Measurements from ENCODE around the gene REPS1. TPM values are rescaled to one million over a fixed set of nuclear protein-coding genes. Genes with fewer than 3 reads are reported as not detected.

The REPS1 gene
- total and polyA plus RNA-seq, 2 experiments from 2014 or later = 30.0 to 43.1 TPM

DNA sequence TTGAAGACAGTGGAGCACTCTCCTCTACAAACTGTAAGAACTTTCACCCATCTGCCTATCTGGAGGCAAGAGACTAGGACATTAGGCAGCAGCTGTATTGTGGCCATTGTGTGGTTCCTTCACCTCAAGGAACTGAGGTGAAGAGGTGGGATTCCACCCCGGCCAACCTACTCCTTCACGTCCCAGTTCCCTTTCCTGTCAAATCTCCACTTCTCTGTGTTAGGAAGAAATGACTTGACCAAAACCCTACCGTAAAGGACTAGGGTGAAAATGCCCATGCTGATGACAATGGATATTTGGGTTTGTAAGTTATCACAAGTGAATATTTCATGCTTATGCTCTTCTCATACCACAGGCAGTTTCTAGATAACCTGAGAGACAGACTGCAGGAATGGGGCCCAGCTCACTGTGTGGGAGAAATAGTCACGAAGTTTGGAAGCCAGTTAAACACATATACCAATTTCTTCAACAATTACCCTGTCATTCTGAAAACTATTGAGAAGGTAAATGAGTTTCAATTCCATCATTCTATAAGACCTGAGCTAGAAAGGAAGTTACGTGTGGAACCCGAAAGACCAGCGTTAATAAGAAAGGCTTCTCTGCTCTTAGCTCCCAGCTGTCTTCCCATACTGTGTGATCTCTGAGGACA, 105.6 kb downstream of the REPS1 start:
- H2AFZ ChIP-seq = no peak overlapping the region
- H4K20me1 ChIP-seq (ENCODE audit: insufficient read depth, poor library complexity, severe bottlenecking) = no peaks in the 10 kb centered on the region
- H3K27ac ChIP-seq = peak overlapping the region; percentile 46
- no peaks in the 10 kb centered on the region for H3K9me2 ChIP-seq (replicated peaks; ENCODE audit: insufficient read depth)
- no peaks in the 10 kb centered on the region for H3K36me3 ChIP-seq (replicated peaks; ENCODE audit: insufficient read depth, low read depth)
- no peak for DNase-seq (ENCODE audit: low spot score)
- no peak overlapping the region for H3K4me2 ChIP-seq
- H3K4me1 ChIP-seq (ENCODE audit: insufficient read depth) = no peaks in the 10 kb centered on the region
- WGBS (ENCODE audit: low lambda C conversion rate, missing lambda C conversion rate) = 90% methylated on average over 7 of the region's 7 CpGs
- H3K4me3 ChIP-seq = no peak overlapping the region
- TF ChIP-seq EZH2phosphoT487 (IDR thresholded peaks at IDR 0.05; ENCODE audit: low read depth, severe bottlenecking, unreplicated experiment) (no peak), EZH2 (IDR thresholded peaks at IDR 0.05; ENCODE audit: borderline replicate concordance) (no peak)
- TF ChIP-seq, protein P1, sequence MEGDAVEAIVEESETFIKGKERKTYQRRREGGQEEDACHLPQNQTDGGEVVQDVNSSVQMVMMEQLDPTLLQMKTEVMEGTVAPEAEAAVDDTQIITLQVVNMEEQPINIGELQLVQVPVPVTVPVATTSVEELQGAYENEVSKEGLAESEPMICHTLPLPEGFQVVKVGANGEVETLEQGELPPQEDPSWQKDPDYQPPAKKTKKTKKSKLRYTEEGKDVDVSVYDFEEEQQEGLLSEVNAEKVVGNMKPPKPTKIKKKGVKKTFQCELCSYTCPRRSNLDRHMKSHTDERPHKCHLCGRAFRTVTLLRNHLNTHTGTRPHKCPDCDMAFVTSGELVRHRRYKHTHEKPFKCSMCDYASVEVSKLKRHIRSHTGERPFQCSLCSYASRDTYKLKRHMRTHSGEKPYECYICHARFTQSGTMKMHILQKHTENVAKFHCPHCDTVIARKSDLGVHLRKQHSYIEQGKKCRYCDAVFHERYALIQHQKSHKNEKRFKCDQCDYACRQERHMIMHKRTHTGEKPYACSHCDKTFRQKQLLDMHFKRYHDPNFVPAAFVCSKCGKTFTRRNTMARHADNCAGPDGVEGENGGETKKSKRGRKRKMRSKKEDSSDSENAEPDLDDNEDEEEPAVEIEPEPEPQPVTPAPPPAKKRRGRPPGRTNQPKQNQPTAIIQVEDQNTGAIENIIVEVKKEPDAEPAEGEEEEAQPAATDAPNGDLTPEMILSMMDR (IDR thresholded peaks at IDR 0.05; ENCODE audit: poor library complexity) = no peak
- H3K27me3 ChIP-seq = no peaks in the 10 kb centered on the region
- H3K9me3 ChIP-seq (ENCODE audit: low read depth) = no peaks in the 10 kb centered on the region
- H3K79me2 ChIP-seq = no peaks in the 10 kb centered on the region

DNA sequence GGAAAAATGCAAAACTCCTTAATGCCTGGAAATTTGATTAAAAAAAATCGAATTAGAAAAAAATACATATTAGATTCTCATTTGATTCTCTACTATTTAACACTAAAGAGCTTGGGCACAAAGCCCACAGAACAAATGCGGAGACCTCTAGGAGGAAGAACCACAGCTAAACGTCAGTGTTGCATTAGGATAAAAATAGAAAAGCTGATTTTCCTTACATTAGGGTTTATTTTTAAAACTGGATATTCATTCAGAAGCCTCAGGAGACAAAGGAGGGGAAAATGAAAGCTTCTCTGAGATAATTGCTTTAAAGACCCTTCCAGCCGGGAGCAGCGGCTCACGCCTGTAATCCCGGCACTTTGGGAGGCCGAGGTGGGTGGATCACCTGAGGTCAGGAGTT, 114.9 kb downstream of the REPS1 start:
- H3K27me3 ChIP-seq = no peaks in the 10 kb centered on the region
- H3K36me3 ChIP-seq (replicated peaks; ENCODE audit: insufficient read depth, low read depth) = no peaks in the 10 kb centered on the region

DNA sequence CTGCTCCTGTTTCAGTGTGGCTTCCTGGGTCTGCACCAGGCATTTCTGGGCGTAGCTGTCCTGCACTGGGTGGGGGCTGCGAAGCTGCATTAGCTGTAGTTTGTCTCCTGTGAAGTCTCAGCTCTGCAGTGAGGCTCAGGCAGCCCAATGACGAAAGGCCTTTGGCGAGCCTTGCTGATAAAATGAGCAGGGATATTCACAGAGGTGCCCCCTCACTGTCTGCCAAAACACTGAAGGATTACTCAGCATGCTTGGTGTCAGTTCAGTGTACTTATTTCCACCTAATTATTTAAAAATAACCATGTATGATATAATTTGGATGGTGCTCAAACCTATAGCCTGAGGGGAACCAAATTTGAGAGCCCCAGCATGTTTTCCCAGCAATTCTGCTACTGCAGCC, 118.7 kb downstream of the REPS1 start:
- no peak for TF ChIP-seq EZH2 (IDR thresholded peaks at IDR 0.05; ENCODE audit: borderline replicate concordance)
- TF ChIP-seq EZH2phosphoT487 (IDR thresholded peaks at IDR 0.05; ENCODE audit: low read depth, severe bottlenecking, unreplicated experiment) = no peak
- TF ChIP-seq, protein P1 (IDR thresholded peaks at IDR 0.05; ENCODE audit: poor library complexity) = no peak
- H3K27ac ChIP-seq = no peak overlapping the region
- no peak overlapping the region for H3K4me3 ChIP-seq
- WGBS (ENCODE audit: low lambda C conversion rate, missing lambda C conversion rate) = 67% methylated on average over 4 of the region's 4 CpGs
- H3K36me3 ChIP-seq (replicated peaks; ENCODE audit: insufficient read depth, low read depth) = no peaks in the 10 kb centered on the region
- H3K9me2 ChIP-seq (replicated peaks; ENCODE audit: insufficient read depth) = no peaks in the 10 kb centered on the region
- H3K4me1 ChIP-seq (ENCODE audit: insufficient read depth) = peaks cover 6% of the 10 kb centered on the region
- no peaks in the 10 kb centered on the region for H3K79me2 ChIP-seq
- no peaks in the 10 kb centered on the region for H3K27me3 ChIP-seq
- no peak overlapping the region for H2AFZ ChIP-seq
- peak overlapping the region; percentile 16 for H3K4me2 ChIP-seq
- DNase-seq (ENCODE audit: low spot score) = no peak
- no peaks in the 10 kb centered on the region for H3K9me3 ChIP-seq (ENCODE audit: low read depth)
- no peaks in the 10 kb centered on the region for H4K20me1 ChIP-seq (ENCODE audit: insufficient read depth, poor library complexity, severe bottlenecking)

More for the DNA sequence above, 114.9 kb downstream of the REPS1 start:
- TF ChIP-seq EZH2phosphoT487 (IDR thresholded peaks at IDR 0.05; ENCODE audit: low read depth, severe bottlenecking, unreplicated experiment) = no peak
- TF ChIP-seq EZH2 (IDR thresholded peaks at IDR 0.05; ENCODE audit: borderline replicate concordance) = no peak
- TF ChIP-seq, protein P1 (IDR thresholded peaks at IDR 0.05; ENCODE audit: poor library complexity) = no peak
- no peak for DNase-seq (ENCODE audit: low spot score)
- Histone ChIP-seq H3K4me3 (no peak overlapping the region), H3K4me2 (no peak overlapping the region), H2AFZ (no peak overlapping the region), H3K9me3 (ENCODE audit: low read depth) (no peaks in the 10 kb centered on the region), H3K4me1 (ENCODE audit: insufficient read depth) (peaks cover 6% of the 10 kb centered on the region), H3K9me2 (replicated peaks; ENCODE audit: insufficient read depth) (no peaks in the 10 kb centered on the region), H3K27ac (no peak overlapping the region), H4K20me1 (ENCODE audit: insufficient read depth, poor library complexity, severe bottlenecking) (no peaks in the 10 kb centered on the region), H3K79me2 (no peaks in the 10 kb centered on the region)
- 85% methylated on average over 8 of the region's 8 CpGs for WGBS (ENCODE audit: low lambda C conversion rate, missing lambda C conversion rate)
